ENCODE data around the gene COBL. TPM values are rescaled to one million over a fixed set of nuclear protein-coding genes. Genes with fewer than 3 reads are reported as not detected.

The COBL gene
- polyA plus RNA-seq, 1 donor (not counting 4 experiments of a cell fraction or from before 2014, with no cell fraction given) = 4.5 TPM

DNA sequence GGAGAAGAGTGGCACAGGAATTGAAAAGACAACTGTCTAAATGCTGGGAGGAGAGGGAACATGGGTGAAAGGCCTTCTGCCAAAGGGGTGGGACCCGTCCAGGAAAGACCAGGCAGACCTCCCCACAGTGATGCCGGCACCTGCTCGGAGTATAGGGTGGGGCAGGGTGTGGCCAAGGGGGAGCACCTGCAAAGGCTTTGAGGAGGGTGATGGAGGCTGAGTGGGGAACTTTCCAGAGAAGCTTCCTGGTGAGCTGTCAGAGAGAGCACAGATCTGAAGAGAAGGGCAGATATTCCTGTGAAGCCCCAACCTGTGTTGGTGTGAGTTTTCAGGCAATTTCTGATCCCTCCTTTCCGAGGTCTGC lies 270.5 kb downstream of the COBL start:
- H4K20me1 ChIP-seq (ENCODE audit: control insufficient read depth, extremely low read depth, insufficient read depth, low read length) = no peaks in the 10 kb centered on the region
- no peak overlapping the region for H3K4me2 ChIP-seq (ENCODE audit: control insufficient read depth, extremely low read depth, insufficient read depth, low read depth, low read length)
- H3K4me3 ChIP-seq (ENCODE audit: control insufficient read depth in 2 of 3, extremely low read depth in 1 of 3, insufficient read depth in 2 of 3, low read depth in 1 of 3, low read length in 3 of 3) = no peak overlapping the region
- no peaks in the 10 kb centered on the region for H3K79me2 ChIP-seq (ENCODE audit: control insufficient read depth, insufficient read depth, low read length)
- H3K27ac ChIP-seq (ENCODE audit: control insufficient read depth, insufficient read depth, low read length) = no peak overlapping the region
- dilution Hi-C loops (cut with MboI; ENCODE audit: extremely low pct_ligation_motif_present, low sequenced_read_pairs) = no loop called here
- H3K9me3 ChIP-seq (ENCODE audit: control insufficient read depth, low read depth, low read length) = no peaks in the 10 kb centered on the region
- no peak overlapping the region for H3K9ac ChIP-seq (ENCODE audit: control insufficient read depth, extremely low read depth, insufficient read depth, low read length)
- FAIRE-seq = no peak
- H3K27me3 ChIP-seq (ENCODE audit: control insufficient read depth, extremely low read depth, insufficient read depth, low read length) = no peaks in the 10 kb centered on the region
- no peaks in the 10 kb centered on the region for H3K9me1 ChIP-seq (ENCODE audit: control insufficient read depth, extremely low read depth, insufficient read depth, low read length)
- H2AFZ ChIP-seq (ENCODE audit: control insufficient read depth, low read length) = no peak overlapping the region
- no peak for DNase-seq (ENCODE audit: low read depth, low spot score)
- TF ChIP-seq CTCF (optimal IDR thresholded peaks at IDR 0.05 in 1 of 3, IDR thresholded peaks at IDR 0.05 in 1 of 3, conservative IDR thresholded peaks at IDR 0.05 in 1 of 3; ENCODE audit: extremely low read depth in 1 of 3, insufficient read depth in 2 of 3, low read length in 3 of 3) (no peak), EZH2 (IDR thresholded peaks at IDR 0.05; ENCODE audit: low read length) (no peak)
- no peaks in the 10 kb centered on the region for H3K4me1 ChIP-seq (ENCODE audit: control insufficient read depth, extremely low read depth, insufficient read depth, low read length)
- no peaks in the 10 kb centered on the region for H3K36me3 ChIP-seq (ENCODE audit: control insufficient read depth in 2 of 2, extremely low read depth in 1 of 2, insufficient read depth in 2 of 2, low read length in 2 of 2)

- Histone ChIP-seq H3K27me3 (ENCODE audit: control insufficient read depth, extremely low read depth, insufficient read depth, low read length) (no peaks in the 10 kb centered on the region), H3K9me1 (ENCODE audit: control insufficient read depth, extremely low read depth, insufficient read depth, low read length) (no peaks in the 10 kb centered on the region), H2AFZ (ENCODE audit: control insufficient read depth, low read length) (no peak overlapping the region), H3K9ac (ENCODE audit: control insufficient read depth, extremely low read depth, insufficient read depth, low read length) (no peak overlapping the region), H3K9me3 (ENCODE audit: control insufficient read depth, low read depth, low read length) (no peaks in the 10 kb centered on the region), H3K27ac (ENCODE audit: control insufficient read depth, insufficient read depth, low read length) (no peak overlapping the region), H3K4me3 (ENCODE audit: control insufficient read depth in 2 of 3, extremely low read depth in 1 of 3, insufficient read depth in 2 of 3, low read depth in 1 of 3, low read length in 3 of 3) (no peak overlapping the region), H3K4me2 (ENCODE audit: control insufficient read depth, extremely low read depth, insufficient read depth, low read depth, low read length) (no peak overlapping the region), H3K4me1 (ENCODE audit: control insufficient read depth, extremely low read depth, insufficient read depth, low read length) (no peaks in the 10 kb centered on the region), H3K79me2 (ENCODE audit: control insufficient read depth, insufficient read depth, low read length) (no peaks in the 10 kb centered on the region), H4K20me1 (ENCODE audit: control insufficient read depth, extremely low read depth, insufficient read depth, low read length) (no peaks in the 10 kb centered on the region), H3K36me3 (ENCODE audit: control insufficient read depth in 2 of 2, extremely low read depth in 1 of 2, insufficient read depth in 2 of 2, low read length in 2 of 2) (no peaks in the 10 kb centered on the region)
- FAIRE-seq = no peak
- dilution Hi-C loops (cut with MboI; ENCODE audit: extremely low pct_ligation_motif_present, low sequenced_read_pairs) = no loop called here
- DNase-seq (ENCODE audit: low read depth, low spot score) = no peak
- TF ChIP-seq EZH2 (IDR thresholded peaks at IDR 0.05; ENCODE audit: low read length) (no peak), CTCF (optimal IDR thresholded peaks at IDR 0.05 in 1 of 3, IDR thresholded peaks at IDR 0.05 in 1 of 3, conservative IDR thresholded peaks at IDR 0.05 in 1 of 3; ENCODE audit: extremely low read depth in 1 of 3, insufficient read depth in 2 of 3, low read length in 3 of 3) (no peak)
Measured at GRCh38 chr7:51045319-51046102, 271.1 kb downstream of the COBL start.
